HEK293 (cell line): ENCODE results near the gene NLRP7.

Experiments used
- CTCF ChIA-PET: fragments of 350-600 bp; formaldehyde crosslinking; extraction: SDS; loops from one replicate; lab custom pipeline; 2021; ENCODE audit warnings: antibody characterized with exemption; lab: Yijun Ruan, JAX
- POLR2A ChIA-PET: fragments of 300-600 bp; formaldehyde crosslinking; extraction: SDS; loops from one replicate; lab custom pipeline; 2020; ENCODE audit warnings: antibody characterized with exemption, inconsistent platforms; lab: Yijun Ruan, JAX
- H3K27ac ChIP-seq: fragments of 200-500 bp; sonication (Bioruptor generic); 2 replicates; pipeline ENCODE4 v1.5.1; 2014; ENCODE audit warnings: low read depth, low read length, control low read depth, inconsistent platforms; ENCODE audit errors: extremely low read depth
- H3K36me3 ChIP-seq, 2 experiments: fragments of 200-500 bp in 1 of 2; sonication (Bioruptor generic) in 1 of 2; 1 replicate in 1 of 2; 2 replicates in 1 of 2; pipeline ENCODE4 v1.5.1; 2014 to 2017; ENCODE audit warnings: inconsistent platforms in 2 of 2, low read length in 2 of 2; ENCODE audit not compliant: control insufficient read depth in 2 of 2, insufficient read depth in 1 of 2
- H3K4me1 ChIP-seq: fragments of 200-500 bp; sonication (Bioruptor generic); 2 replicates; pipeline ENCODE4 v1.5.1; 2014; ENCODE audit warnings: mild to moderate bottlenecking, low read length, inconsistent platforms; ENCODE audit not compliant: control insufficient read depth, insufficient read depth
- H3K4me3 ChIP-seq: 2 replicates; pipeline ENCODE4 v1.5.1; 2011; ENCODE audit warnings: low read depth, mild to moderate bottlenecking, control low read depth, low read length, moderate library complexity
- H3K9me3 ChIP-seq: fragments of 200-500 bp; sonication (Bioruptor generic); 2 replicates; pipeline ENCODE4 v1.5.1; 2014; ENCODE audit warnings: low read depth, low read length, inconsistent platforms; ENCODE audit not compliant: control insufficient read depth, insufficient read depth
- FEZF1 ChIP-seq: fragments of 450-650 bp; formaldehyde crosslinking; IDR thresholded peaks from 2 replicates; pipeline ENCODE4 v1.5.1; 2016; ENCODE audit warnings: missing biosample characterization, missing genetic modification characterization
- HOXC10 ChIP-seq: sonication (generic); formaldehyde crosslinking; IDR thresholded peaks from 2 replicates; pipeline ENCODE4 v1.8.1; 2023; ENCODE audit warnings: mild to moderate bottlenecking, missing genetic modification reagents
- HOXD13 ChIP-seq: sonication (generic); formaldehyde crosslinking; IDR thresholded peaks from 2 replicates; pipeline ENCODE4 v1.8.0; 2022; ENCODE audit warnings: missing genetic modification reagents, borderline replicate concordance
- REPIN1 ChIP-seq: fragments of 450-650 bp; formaldehyde crosslinking; IDR thresholded peaks from 2 replicates; pipeline ENCODE4 v1.5.1; 2017; ENCODE audit warnings: missing biosample characterization, missing genetic modification characterization, low read depth
- SETDB1 ChIP-seq: IDR thresholded peaks from one replicate; pipeline ENCODE4 v1.6.1; 2017; ENCODE audit warnings: mild to moderate bottlenecking, low read length, moderate library complexity, mixed read lengths; ENCODE audit not compliant: insufficient read length
- YY1 ChIP-seq: fragments of 450-650 bp; formaldehyde crosslinking; IDR thresholded peaks from 2 replicates; pipeline ENCODE4 v1.5.1; 2018; ENCODE audit warnings: missing biosample characterization, missing genetic modification characterization
- ZBTB1 ChIP-seq: fragments of 450-650 bp; formaldehyde crosslinking; IDR thresholded peaks from 2 replicates; pipeline ENCODE4 v1.5.1; 2016; ENCODE audit warnings: missing biosample characterization, missing genetic modification characterization
- ZBTB48 ChIP-seq: fragments of 450-650 bp; formaldehyde crosslinking; IDR thresholded peaks from 2 replicates; pipeline ENCODE4 v1.5.1; 2016; ENCODE audit warnings: missing biosample characterization, missing genetic modification characterization
- ZBTB8A ChIP-seq: fragments of 450-650 bp; formaldehyde crosslinking; IDR thresholded peaks from 2 replicates; pipeline ENCODE4 v1.5.1; 2016; ENCODE audit warnings: missing biosample characterization, missing genetic modification characterization
- ZFP41 ChIP-seq: fragments of 450-650 bp; formaldehyde crosslinking; IDR thresholded peaks from 2 replicates; pipeline ENCODE4 v1.5.1; 2016; ENCODE audit warnings: missing biosample characterization, missing genetic modification characterization, borderline replicate concordance
- ZNF133 ChIP-seq: fragments of 450-650 bp; formaldehyde crosslinking; IDR thresholded peaks from 2 replicates; pipeline ENCODE4 v1.5.1; 2016; ENCODE audit warnings: missing biosample characterization, missing genetic modification characterization
- ZNF157 ChIP-seq: fragments of 450-650 bp; formaldehyde crosslinking; IDR thresholded peaks from 2 replicates; pipeline ENCODE4 v1.5.1; 2016; ENCODE audit warnings: missing biosample characterization, missing genetic modification characterization
- ZNF175 ChIP-seq: fragments of 450-650 bp; formaldehyde crosslinking; IDR thresholded peaks from 2 replicates; pipeline ENCODE4 v1.5.1; 2016; ENCODE audit warnings: missing biosample characterization, missing genetic modification characterization
- ZNF530 ChIP-seq: fragments of 450-650 bp; formaldehyde crosslinking; IDR thresholded peaks from 2 replicates; pipeline ENCODE4 v1.5.1; 2016; ENCODE audit warnings: low read depth, missing biosample characterization, missing genetic modification characterization
- ZNF571 ChIP-seq: fragments of 450-650 bp; formaldehyde crosslinking; IDR thresholded peaks from 2 replicates; pipeline ENCODE4 v1.5.0; 2017; ENCODE audit warnings: missing biosample characterization, missing genetic modification characterization
- ZNF600 ChIP-seq: fragments of 450-650 bp; formaldehyde crosslinking; IDR thresholded peaks from 2 replicates; pipeline ENCODE4 v1.5.1; 2016; ENCODE audit warnings: missing biosample characterization, missing genetic modification characterization
- ZNF621 ChIP-seq: fragments of 450-650 bp; formaldehyde crosslinking; IDR thresholded peaks from 2 replicates; pipeline ENCODE4 v1.5.1; 2017; ENCODE audit warnings: missing biosample characterization, missing genetic modification characterization
- ZNF623 ChIP-seq: fragments of 450-650 bp; formaldehyde crosslinking; IDR thresholded peaks from 2 replicates; pipeline ENCODE4 v1.5.1; 2016; ENCODE audit warnings: missing biosample characterization, missing genetic modification characterization
- ZNF747 ChIP-seq: fragments of 450-650 bp; formaldehyde crosslinking; IDR thresholded peaks from 2 replicates; pipeline ENCODE4 v1.5.1; 2016; ENCODE audit warnings: missing biosample characterization, missing genetic modification characterization
- ZNF777 ChIP-seq: fragments of 450-650 bp; formaldehyde crosslinking; IDR thresholded peaks from 2 replicates; pipeline ENCODE4 v1.5.1; 2017; ENCODE audit warnings: missing biosample characterization, missing genetic modification characterization, borderline replicate concordance
- ZNF843 ChIP-seq: fragments of 450-650 bp; formaldehyde crosslinking; IDR thresholded peaks from 2 replicates; pipeline ENCODE4 v1.5.1; 2016; ENCODE audit warnings: missing biosample characterization, missing genetic modification characterization
- ZSCAN30 ChIP-seq: fragments of 450-650 bp; IDR thresholded peaks from 2 replicates; pipeline ENCODE4 v1.5.1; 2018; ENCODE audit warnings: missing biosample characterization, mild to moderate bottlenecking, missing genetic modification characterization, moderate library complexity
- ZXDB ChIP-seq: fragments of 450-650 bp; formaldehyde crosslinking; IDR thresholded peaks from 2 replicates; pipeline ENCODE4 v1.5.1; 2016; ENCODE audit warnings: missing biosample characterization, missing genetic modification characterization
- TF ChIP-seq, protein P1 (sequence below): fragments of 450-650 bp; formaldehyde crosslinking; IDR thresholded peaks from 2 replicates; pipeline ENCODE4 v1.5.1; 2016; ENCODE audit warnings: missing biosample characterization, missing genetic modification characterization
- TF ChIP-seq, protein P2 (sequence below): fragments of 450-650 bp; formaldehyde crosslinking; IDR thresholded peaks from 2 replicates; pipeline ENCODE4 v1.5.1; 2016; ENCODE audit warnings: missing biosample characterization, missing genetic modification characterization, low read depth
- TF ChIP-seq, protein P3 (sequence below): fragments of 450-650 bp; formaldehyde crosslinking; IDR thresholded peaks from 2 replicates; pipeline ENCODE4 v1.5.1; 2016; ENCODE audit warnings: missing biosample characterization, missing genetic modification characterization
- TF ChIP-seq, protein P4 (sequence below): fragments of 450-650 bp; formaldehyde crosslinking; IDR thresholded peaks from 2 replicates; pipeline ENCODE4 v1.5.1; 2016; ENCODE audit warnings: missing biosample characterization, missing genetic modification characterization
- TF ChIP-seq, protein P5 (sequence below): fragments of 450-650 bp; formaldehyde crosslinking; IDR thresholded peaks from 2 replicates; pipeline ENCODE4 v1.5.1; 2016; ENCODE audit warnings: missing biosample characterization, missing genetic modification characterization
- TF ChIP-seq, protein P6 (sequence below): fragments of 450-650 bp; formaldehyde crosslinking; optimal IDR thresholded peaks from 2 replicates; pipeline ENCODE3; 2016; ENCODE audit warnings: missing biosample characterization, mild to moderate bottlenecking, missing genetic modification characterization

Gene NLRP7

DNA sequence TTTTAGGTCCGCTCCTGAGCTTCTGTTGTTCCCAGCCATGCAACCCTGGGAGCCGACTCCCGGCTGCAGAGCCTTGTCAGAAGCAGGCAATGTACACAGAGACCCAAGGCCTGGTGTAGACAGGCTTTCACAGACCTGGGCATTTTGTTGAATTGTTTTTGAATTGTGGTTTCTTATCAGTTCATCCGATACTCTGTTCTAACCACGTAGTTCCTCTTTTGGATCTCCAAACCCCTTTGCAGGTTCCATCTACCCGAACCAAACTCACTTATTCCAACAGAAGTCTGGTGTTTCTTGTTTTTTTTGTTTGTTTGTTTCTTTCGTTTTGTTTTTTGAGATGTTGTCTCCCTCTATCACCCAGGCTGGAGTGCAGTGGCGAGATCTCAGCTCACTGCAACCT, 12.5 kb upstream of the NLRP7 start (continued):
- TF ChIP-seq ZNF571 (tag by site-specific recombination) (no peak), ZBTB48 (no peak), FEZF1 (tag by site-specific recombination) (no peak), ZNF175 (tag by site-specific recombination) (no peak), ZFP41 (tag by site-specific recombination) (no peak), ZNF747 (no peak), ZNF133 (tag by site-specific recombination) (no peak), ZNF530 (no peak), ZNF623 (tag by site-specific recombination) (no peak), ZBTB8A (no peak), SETDB1 (no peak), ZNF777 (no peak)
- TF ChIP-seq, protein P1, sequence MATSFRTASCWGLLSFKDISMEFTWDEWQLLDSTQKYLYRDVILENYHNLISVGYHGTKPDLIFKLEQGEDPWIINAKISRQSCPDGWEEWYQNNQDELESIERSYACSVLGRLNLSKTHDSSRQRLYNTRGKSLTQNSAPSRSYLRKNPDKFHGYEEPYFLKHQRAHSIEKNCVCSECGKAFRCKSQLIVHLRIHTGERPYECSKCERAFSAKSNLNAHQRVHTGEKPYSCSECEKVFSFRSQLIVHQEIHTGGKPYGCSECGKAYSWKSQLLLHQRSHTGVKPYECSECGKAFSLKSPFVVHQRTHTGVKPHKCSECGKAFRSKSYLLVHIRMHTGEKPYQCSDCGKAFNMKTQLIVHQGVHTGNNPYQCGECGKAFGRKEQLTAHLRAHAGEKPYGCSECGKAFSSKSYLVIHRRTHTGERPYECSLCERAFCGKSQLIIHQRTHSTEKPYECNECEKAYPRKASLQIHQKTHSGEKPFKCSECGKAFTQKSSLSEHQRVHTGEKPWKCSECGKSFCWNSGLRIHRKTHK (tag by site-specific recombination) = no peak
- TF ChIP-seq, protein P2, sequence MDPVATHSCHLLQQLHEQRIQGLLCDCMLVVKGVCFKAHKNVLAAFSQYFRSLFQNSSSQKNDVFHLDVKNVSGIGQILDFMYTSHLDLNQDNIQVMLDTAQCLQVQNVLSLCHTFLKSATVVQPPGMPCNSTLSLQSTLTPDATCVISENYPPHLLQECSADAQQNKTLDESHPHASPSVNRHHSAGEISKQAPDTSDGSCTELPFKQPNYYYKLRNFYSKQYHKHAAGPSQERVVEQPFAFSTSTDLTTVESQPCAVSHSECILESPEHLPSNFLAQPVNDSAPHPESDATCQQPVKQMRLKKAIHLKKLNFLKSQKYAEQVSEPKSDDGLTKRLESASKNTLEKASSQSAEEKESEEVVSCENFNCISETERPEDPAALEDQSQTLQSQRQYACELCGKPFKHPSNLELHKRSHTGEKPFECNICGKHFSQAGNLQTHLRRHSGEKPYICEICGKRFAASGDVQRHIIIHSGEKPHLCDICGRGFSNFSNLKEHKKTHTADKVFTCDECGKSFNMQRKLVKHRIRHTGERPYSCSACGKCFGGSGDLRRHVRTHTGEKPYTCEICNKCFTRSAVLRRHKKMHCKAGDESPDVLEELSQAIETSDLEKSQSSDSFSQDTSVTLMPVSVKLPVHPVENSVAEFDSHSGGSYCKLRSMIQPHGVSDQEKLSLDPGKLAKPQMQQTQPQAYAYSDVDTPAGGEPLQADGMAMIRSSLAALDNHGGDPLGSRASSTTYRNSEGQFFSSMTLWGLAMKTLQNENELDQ (tag by site-specific recombination) = no peak
- TF ChIP-seq, protein P3, sequence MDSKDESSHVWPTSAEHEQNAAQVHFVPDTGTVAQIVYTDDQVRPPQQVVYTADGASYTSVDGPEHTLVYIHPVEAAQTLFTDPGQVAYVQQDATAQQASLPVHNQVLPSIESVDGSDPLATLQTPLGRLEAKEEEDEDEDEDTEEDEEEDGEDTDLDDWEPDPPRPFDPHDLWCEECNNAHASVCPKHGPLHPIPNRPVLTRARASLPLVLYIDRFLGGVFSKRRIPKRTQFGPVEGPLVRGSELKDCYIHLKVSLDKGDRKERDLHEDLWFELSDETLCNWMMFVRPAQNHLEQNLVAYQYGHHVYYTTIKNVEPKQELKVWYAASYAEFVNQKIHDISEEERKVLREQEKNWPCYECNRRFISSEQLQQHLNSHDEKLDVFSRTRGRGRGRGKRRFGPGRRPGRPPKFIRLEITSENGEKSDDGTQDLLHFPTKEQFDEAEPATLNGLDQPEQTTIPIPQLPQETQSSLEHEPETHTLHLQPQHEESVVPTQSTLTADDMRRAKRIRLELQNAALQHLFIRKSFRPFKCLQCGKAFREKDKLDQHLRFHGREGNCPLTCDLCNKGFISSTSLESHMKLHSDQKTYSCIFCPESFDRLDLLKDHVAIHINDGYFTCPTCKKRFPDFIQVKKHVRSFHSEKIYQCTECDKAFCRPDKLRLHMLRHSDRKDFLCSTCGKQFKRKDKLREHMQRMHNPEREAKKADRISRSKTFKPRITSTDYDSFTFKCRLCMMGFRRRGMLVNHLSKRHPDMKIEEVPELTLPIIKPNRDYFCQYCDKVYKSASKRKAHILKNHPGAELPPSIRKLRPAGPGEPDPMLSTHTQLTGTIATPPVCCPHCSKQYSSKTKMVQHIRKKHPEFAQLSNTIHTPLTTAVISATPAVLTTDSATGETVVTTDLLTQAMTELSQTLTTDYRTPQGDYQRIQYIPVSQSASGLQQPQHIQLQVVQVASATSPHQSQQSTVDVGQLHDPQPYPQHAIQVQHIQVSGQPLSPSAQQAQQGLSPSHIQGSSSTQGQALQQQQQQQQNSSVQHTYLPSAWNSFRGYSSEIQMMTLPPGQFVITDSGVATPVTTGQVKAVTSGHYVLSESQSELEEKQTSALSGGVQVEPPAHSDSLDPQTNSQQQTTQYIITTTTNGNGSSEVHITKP (tag by site-specific recombination) = no peak
- TF ChIP-seq, protein P4, sequence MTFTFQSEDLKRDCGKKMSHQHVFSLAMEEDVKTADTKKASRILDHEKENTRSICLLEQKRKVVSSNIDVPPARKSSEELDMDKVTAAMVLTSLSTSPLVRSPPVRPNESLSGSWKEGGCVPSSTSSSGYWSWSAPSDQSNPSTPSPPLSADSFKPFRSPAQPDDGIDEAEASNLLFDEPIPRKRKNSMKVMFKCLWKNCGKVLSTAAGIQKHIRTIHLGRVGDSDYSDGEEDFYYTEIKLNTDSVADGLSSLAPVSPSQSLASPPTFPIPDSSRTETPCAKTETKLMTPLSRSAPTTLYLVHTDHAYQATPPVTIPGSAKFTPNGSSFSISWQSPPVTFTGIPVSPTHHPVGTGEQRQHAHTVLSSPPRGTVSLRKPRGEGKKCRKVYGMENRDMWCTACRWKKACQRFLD = no peak

DNA sequence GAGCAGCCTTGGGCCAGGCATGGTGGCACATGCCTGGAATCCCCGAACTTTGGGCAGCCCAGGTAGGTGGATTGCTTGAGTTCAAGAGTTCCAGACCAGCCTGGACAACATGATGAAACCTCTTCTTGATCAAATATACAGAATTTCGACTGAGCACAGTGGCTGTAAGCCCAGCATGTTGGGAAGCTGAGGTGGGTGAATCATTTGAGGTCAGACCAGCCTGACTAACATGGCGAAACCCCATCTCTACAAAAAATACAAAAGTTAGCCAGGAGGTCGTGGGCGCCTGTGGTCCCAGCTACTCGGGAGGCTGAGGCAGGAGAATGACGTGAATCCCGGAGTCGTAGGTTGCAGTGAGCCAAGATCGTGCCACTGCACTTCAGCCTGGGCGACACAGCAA, 8.0 kb upstream of the NLRP7 start:
- Histone ChIP-seq H3K36me3 (no peaks in the 10 kb centered on the region), H3K4me3 (no peak overlapping the region), H3K9me3 (no peaks in the 10 kb centered on the region), H3K4me1 (no peaks in the 10 kb centered on the region), H3K27ac (no peak overlapping the region)
- CTCF ChIA-PET = interaction anchor here (1.1 kb wide), 1 partner anchor 302 kb away, joined by 3 read pairs; no protein-coding TSS in a partner anchor
- POLR2A ChIA-PET = no interaction called here
- TF ChIP-seq, protein P5, sequence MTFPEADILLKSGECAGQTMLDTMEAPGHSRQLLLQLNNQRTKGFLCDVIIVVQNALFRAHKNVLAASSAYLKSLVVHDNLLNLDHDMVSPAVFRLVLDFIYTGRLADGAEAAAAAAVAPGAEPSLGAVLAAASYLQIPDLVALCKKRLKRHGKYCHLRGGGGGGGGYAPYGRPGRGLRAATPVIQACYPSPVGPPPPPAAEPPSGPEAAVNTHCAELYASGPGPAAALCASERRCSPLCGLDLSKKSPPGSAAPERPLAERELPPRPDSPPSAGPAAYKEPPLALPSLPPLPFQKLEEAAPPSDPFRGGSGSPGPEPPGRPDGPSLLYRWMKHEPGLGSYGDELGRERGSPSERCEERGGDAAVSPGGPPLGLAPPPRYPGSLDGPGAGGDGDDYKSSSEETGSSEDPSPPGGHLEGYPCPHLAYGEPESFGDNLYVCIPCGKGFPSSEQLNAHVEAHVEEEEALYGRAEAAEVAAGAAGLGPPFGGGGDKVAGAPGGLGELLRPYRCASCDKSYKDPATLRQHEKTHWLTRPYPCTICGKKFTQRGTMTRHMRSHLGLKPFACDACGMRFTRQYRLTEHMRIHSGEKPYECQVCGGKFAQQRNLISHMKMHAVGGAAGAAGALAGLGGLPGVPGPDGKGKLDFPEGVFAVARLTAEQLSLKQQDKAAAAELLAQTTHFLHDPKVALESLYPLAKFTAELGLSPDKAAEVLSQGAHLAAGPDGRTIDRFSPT (tag by site-specific recombination) = no peak
- no peak for TF ChIP-seq REPIN1 (tag by site-specific recombination)
- no peak for TF ChIP-seq ZNF621 (tag by site-specific recombination)
- no peak for TF ChIP-seq ZBTB1 (tag by site-specific recombination)
- no peak for TF ChIP-seq ZNF157 (tag by site-specific recombination)
- TF ChIP-seq, protein P6, sequence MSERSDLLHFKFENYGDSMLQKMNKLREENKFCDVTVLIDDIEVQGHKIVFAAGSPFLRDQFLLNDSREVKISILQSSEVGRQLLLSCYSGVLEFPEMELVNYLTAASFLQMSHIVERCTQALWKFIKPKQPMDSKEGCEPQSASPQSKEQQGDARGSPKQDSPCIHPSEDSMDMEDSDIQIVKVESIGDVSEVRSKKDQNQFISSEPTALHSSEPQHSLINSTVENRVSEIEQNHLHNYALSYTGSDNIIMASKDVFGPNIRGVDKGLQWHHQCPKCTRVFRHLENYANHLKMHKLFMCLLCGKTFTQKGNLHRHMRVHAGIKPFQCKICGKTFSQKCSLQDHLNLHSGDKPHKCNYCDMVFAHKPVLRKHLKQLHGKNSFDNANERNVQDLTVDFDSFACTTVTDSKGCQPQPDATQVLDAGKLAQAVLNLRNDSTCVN (tag by site-specific recombination) = no peak
- TF ChIP-seq ZXDB = no peak
- TF ChIP-seq HOXD13 (CRISPR knock-in tag) = no peak
- no peak for TF ChIP-seq ZSCAN30 (tag by site-specific recombination)
- TF ChIP-seq ZNF747 = no peak
- TF ChIP-seq ZNF600 (tag by site-specific recombination) = no peak
- no peak for TF ChIP-seq HOXC10
- TF ChIP-seq ZNF843 (tag by site-specific recombination) = no peak
- no peak for TF ChIP-seq YY1 (tag by site-specific recombination)
